ENCODE measurements around the gene GAL3ST2.

Gene GAL3ST2

DNA sequence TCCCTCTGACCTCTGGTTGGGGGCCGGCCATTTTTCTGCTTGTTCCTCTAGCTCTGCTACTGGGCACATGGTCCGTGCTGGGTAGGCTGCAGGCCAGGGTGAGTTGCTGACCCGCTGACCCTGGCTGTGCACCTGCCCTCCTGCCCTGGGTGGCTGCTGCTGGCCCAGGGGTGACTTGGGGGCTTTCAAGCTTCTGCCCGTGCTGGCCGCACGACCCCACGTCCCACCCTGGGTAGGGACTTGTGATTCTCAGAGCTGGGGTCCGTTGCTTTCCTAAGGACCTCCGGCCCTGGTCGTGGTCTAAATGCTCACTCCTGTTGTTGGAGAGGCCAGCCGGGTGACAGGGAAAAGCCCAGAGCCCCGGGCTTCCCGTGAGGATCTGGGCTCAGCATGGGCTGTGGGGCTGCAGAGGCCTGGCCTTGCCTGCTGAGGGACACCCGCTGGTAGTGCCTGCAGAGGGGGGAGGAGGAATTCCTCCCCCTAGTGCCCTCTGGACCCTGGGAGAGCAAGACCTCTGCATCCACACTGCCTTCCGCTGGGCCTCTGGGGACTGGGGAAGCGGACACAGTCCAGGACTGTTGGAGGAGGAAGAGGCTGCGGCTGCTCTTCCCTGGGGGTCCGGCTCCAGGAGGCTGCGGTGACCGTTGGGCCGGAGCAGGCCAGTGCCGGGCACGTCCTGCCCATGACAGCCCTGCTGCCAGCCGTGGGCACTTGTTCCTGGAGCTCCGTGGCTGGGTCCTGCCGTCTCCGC, 6.3 kb upstream of the GAL3ST2 start:
- H3K4me3 ChIP-seq (ENCODE audit: low read depth, low read length) = no peak overlapping the region
- TF ChIP-seq CTCF (IDR thresholded peaks at IDR 0.05; ENCODE audit: low read depth, low read length) = no peak

- H3K4me3 ChIP-seq (ENCODE audit: low read depth, low read length) = no peak overlapping the region
- TF ChIP-seq CTCF (IDR thresholded peaks at IDR 0.05; ENCODE audit: low read depth, low read length) = no peak
These were observed 5.7 kb upstream of the GAL3ST2 start for GRCh38 chr2:241770936-241771285.

DNA sequence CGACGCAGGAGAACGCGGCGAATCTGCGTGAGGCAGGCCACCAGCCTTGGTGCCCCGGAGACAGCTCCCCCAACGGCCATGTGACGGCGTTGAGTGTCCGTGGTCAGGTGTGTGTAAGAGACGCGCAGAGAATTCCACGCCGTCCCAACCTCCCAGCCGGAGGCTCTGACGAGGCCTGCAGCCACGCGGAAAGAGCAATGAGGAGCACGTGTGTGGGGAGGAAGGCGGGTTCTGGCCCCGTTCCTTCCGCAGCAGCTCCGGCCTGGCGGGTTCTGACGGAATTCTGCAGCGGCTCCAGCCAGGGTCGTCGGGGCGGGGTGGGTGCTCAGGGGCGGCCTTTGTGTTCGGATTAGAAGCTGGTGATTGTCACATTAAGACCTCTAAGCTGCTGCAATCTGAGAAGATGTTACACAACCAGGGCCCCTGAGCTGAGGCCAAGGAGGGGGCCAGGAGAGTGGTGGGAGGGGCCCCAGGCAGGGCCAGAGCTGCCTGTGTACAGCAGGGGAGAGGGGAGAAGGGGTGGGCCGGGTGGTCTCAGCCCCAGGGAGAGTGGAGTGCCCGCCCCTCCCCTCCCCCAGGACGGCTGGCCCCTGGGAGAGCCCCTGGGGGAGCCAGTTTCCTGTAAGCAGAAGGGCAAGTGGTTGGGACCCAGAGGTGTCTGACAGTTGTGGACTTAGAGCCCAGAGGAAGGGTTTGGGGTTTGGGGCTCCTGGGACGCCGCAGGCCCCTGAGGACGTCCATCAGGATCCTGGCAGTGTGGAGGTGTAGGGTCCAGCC, 5.1 kb upstream of the GAL3ST2 start:
- no peak for TF ChIP-seq CTCF (IDR thresholded peaks at IDR 0.05; ENCODE audit: low read depth, low read length)
- no peak overlapping the region for H3K4me3 ChIP-seq (ENCODE audit: low read depth, low read length)

DNA sequence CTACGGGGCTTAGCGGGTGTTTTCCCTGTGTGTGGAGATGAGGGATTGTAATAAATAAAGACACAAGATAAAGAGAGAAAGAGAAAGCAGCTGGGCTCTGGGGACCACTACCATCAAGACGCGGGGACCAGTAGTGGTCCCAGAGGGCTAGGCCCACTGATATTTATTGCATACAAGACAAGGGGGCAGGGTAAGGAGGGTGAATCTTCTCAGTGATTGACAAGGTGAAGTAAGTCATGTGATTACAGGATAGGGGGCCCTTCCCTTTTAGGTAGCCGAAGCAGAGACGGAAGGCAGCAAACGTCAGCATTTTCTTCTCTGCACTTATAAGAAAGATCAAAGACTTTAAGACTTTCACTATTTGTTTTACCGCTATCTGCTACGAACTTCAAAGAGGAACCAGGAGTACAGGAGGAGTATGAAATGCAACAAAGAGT, 4.5 kb upstream of the GAL3ST2 start:
- no peak for TF ChIP-seq CTCF (IDR thresholded peaks at IDR 0.05; ENCODE audit: low read depth, low read length)
- no peak overlapping the region for H3K4me3 ChIP-seq (ENCODE audit: low read depth, low read length)

- H3K4me3 ChIP-seq (ENCODE audit: low read depth, low read length) = no peak overlapping the region
- no peak for TF ChIP-seq CTCF (IDR thresholded peaks at IDR 0.05; ENCODE audit: low read depth, low read length)
These were observed 2.9 kb upstream of the GAL3ST2 start for GRCh38 chr2:241773511-241774418.

DNA sequence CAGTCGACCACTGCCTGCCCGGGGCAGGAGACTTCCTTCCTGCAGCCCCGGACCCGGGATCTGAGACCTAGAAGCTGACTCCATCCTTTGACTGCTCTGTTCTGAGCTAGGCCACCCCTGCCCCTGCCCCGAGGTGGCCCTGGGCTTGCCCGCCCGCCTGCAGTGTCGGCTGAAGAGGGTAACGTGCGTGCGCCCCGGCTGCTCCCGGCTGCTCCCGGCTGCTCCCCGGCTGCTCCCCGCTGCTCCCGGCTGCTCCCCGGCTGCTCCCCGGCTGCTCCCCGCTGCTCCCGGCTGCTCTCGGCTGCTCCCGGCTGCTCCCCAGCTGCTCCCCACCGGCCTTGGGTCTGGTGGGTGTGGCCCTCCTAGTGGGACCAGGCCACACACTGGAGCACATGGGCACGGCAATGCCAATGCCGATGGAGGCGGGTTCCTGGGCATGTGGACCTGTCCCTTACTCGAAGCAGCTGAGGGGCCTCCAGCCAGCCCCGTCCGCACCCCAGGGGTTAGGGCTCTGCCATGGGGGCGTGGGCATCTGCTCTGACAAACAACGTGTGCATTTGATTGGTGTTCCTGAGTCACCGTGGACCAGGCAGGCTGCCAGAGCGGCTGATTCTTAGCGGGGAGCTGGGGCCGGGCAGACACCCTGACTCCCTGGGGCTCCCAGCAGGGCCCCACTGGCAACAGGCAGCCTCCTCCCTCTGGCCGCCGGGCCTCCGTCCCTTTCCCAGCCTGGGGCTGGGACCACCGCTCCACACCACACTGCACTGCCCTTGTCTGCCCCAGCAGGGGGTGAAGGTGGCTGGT, 2.0 kb upstream of the GAL3ST2 start:
- H3K4me3 ChIP-seq (ENCODE audit: low read depth, low read length) = no peak overlapping the region
- no peak for TF ChIP-seq CTCF (IDR thresholded peaks at IDR 0.05; ENCODE audit: low read depth, low read length)

Data from WI38 (cell line).